Nucleus accumbens (tissue), 56 donors: Measurements from ENCODE around the gene TMEM121.
"Not testable (repeated sequence)": the region's sequence is repeated elsewhere in the genome, so short reads cannot be mapped to it uniquely, and the experiment has no call there.

Source experiments
- DNase-seq, 56 donors: peaks; one replicate each; lab custom pipeline; 2025; lab: John Stamatoyannopoulos, UW

TMEM121 gene

GRCh38 chr14:105566248-105567163, 40.1 kb downstream of the TMEM121 start:
- not testable (repeated sequence) for DNase-seq

GRCh38 chr14:105567164-105568103, 41.1 kb downstream of the TMEM121 start:
- not testable (repeated sequence) for DNase-seq

- DNase-seq = not testable (repeated sequence)
Observed at GRCh38 chr14:105568140-105568843, 41.9 kb downstream of the TMEM121 start.

GRCh38 chr14:105568859-105569766, 42.7 kb downstream of the TMEM121 start:
- no peak for DNase-seq

GRCh38 chr14:105570482-105570881, 44.1 kb downstream of the TMEM121 start:
- no peak for DNase-seq

- DNase-seq = not testable (repeated sequence)
Observed at GRCh38 chr14:105571181-105571951, 45.0 kb downstream of the TMEM121 start.

- not testable (repeated sequence) for DNase-seq
Observed at GRCh38 chr14:105572063-105572462, 45.7 kb downstream of the TMEM121 start.

- DNase-seq = not testable (repeated sequence)
Observed at GRCh38 chr14:105573841-105574240, 47.5 kb downstream of the TMEM121 start.

GRCh38 chr14:105574411-105574810, 48.0 kb downstream of the TMEM121 start:
- DNase-seq = not testable (repeated sequence)

- DNase-seq = not testable (repeated sequence)
Observed at GRCh38 chr14:105575016-105575700, 48.8 kb downstream of the TMEM121 start.

GRCh38 chr14:105576525-105577088, 50.2 kb downstream of the TMEM121 start:
- DNase-seq = no peak

GRCh38 chr14:105577314-105577861, 51.0 kb downstream of the TMEM121 start:
- no peak for DNase-seq

GRCh38 chr14:105578070-105578469, 51.7 kb downstream of the TMEM121 start:
- DNase-seq = no peak

GRCh38 chr14:105579221-105579620, 52.8 kb downstream of the TMEM121 start:
- DNase-seq = not testable (repeated sequence)
